ENCODE results near the gene BICC1. TPM values are rescaled to one million over a fixed set of nuclear protein-coding genes. Genes with fewer than 3 reads are reported as not detected.
A peak's percentile ranks its signal among the peaks of the same experiment; 100 is the strongest.

BICC1 gene
- total RNA-seq, 1 experiment from 2014 or later, result 70.2 TPM

DNA sequence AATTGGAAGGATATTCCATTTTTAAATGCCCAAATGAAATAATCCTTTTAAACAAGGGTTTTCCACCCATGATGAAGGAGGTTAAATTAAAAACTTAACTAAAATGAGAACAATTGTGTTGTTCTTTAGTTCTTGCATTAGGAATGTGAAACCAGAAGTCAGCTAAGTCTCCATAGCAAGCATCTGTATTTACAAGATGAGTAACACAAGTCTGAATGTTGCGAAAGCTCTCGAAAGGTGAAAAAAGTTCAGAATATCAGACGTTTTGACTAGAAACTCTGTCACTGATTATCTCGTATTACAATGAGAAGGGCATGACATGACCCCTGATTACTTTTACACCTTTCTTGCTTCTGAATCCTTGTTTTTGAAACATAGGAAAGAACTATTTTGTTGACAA lies 149.6 kb downstream of the BICC1 start:
- peaks cover 15% of the 10 kb centered on the region for H3K9me3 Mint-ChIP-seq (ENCODE audit: low read depth, unreplicated experiment)
- TF ChIP-seq, protein P1, sequence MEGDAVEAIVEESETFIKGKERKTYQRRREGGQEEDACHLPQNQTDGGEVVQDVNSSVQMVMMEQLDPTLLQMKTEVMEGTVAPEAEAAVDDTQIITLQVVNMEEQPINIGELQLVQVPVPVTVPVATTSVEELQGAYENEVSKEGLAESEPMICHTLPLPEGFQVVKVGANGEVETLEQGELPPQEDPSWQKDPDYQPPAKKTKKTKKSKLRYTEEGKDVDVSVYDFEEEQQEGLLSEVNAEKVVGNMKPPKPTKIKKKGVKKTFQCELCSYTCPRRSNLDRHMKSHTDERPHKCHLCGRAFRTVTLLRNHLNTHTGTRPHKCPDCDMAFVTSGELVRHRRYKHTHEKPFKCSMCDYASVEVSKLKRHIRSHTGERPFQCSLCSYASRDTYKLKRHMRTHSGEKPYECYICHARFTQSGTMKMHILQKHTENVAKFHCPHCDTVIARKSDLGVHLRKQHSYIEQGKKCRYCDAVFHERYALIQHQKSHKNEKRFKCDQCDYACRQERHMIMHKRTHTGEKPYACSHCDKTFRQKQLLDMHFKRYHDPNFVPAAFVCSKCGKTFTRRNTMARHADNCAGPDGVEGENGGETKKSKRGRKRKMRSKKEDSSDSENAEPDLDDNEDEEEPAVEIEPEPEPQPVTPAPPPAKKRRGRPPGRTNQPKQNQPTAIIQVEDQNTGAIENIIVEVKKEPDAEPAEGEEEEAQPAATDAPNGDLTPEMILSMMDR (IDR thresholded peaks at IDR 0.05; ENCODE audit: unreplicated experiment), result no peak
- CTCF ChIA-PET, result interaction anchor here (0.7 to 1.2 kb wide), 2 partner anchors 11 to 143 kb away, joined by 3 to 4 read pairs; no protein-coding TSS in a partner anchor
- H3K4me3 Mint-ChIP-seq (ENCODE audit: low read depth, unreplicated experiment), result no peak overlapping the region
- no TSS peak for BruUV-seq (replicated peaks)
- H3K36me3 Mint-ChIP-seq (ENCODE audit: insufficient read depth, unreplicated experiment), result peaks cover 22% of the 10 kb centered on the region
- intact Hi-C loops (cut with micrococcal nuclease; ENCODE audit: unreplicated experiment), result loop anchor here (10.0 kb wide), 2 partner anchors 108 to 228 kb away; no protein-coding TSS in a partner anchor
- peaks cover 58% of the 10 kb centered on the region for H3K4me1 Mint-ChIP-seq (ENCODE audit: low read depth, unreplicated experiment)
- H3K27me3 Mint-ChIP-seq (ENCODE audit: unreplicated experiment), result no peaks in the 10 kb centered on the region
- peak overlapping the region; percentile 73 for H3K27ac Mint-ChIP-seq (ENCODE audit: unreplicated experiment)
- DNase-seq, result peak; percentile 48

DNA sequence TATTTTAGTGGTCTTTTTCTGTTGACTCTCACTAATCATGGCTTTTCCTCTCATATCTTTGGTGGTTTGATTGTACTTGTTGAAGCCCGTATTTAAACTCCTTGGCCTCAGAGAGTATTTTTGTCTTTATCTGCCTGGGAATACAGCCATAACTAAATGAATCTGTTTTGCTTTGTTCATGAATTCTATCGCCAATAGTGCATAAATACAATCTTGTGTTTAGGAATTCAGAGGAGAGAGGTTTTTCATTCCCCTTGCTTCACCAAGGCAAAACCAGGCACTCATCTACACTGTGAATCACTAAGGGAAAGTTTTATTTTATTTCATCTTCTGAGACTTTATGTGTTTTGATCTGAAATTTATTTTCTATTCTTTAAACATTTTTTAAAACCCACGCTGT lies 152.7 kb downstream of the BICC1 start:
- CTCF ChIA-PET, result no interaction called here
- Mint-ChIP-seq H3K4me3 (ENCODE audit: low read depth, unreplicated experiment) (peak overlapping the region; percentile 50), H3K27ac (ENCODE audit: unreplicated experiment) (peak overlapping the region; percentile 82), H3K36me3 (ENCODE audit: insufficient read depth, unreplicated experiment) (peaks cover 22% of the 10 kb centered on the region), H3K4me1 (ENCODE audit: low read depth, unreplicated experiment) (peaks cover 51% of the 10 kb centered on the region), H3K27me3 (ENCODE audit: unreplicated experiment) (no peaks in the 10 kb centered on the region), H3K9me3 (ENCODE audit: low read depth, unreplicated experiment) (peaks cover 15% of the 10 kb centered on the region)
- TF ChIP-seq, protein P1 (IDR thresholded peaks at IDR 0.05; ENCODE audit: unreplicated experiment), result no peak
- DNase-seq, result no peak
- BruUV-seq (replicated peaks), result no TSS peak
- intact Hi-C loops (cut with micrococcal nuclease; ENCODE audit: unreplicated experiment), result loop anchor here (5.0 to 10.0 kb wide), 3 partner anchors 92 to 231 kb away; no protein-coding TSS in a partner anchor

GRCh38 chr10:58666024-58666423 lies 153.4 kb downstream of the BICC1 start:
- H3K36me3 Mint-ChIP-seq (ENCODE audit: insufficient read depth, unreplicated experiment), result peaks cover 22% of the 10 kb centered on the region
- peak overlapping the region; percentile 50 for H3K4me3 Mint-ChIP-seq (ENCODE audit: low read depth, unreplicated experiment)
- peaks cover 45% of the 10 kb centered on the region for H3K4me1 Mint-ChIP-seq (ENCODE audit: low read depth, unreplicated experiment)
- H3K27me3 Mint-ChIP-seq (ENCODE audit: unreplicated experiment), result no peaks in the 10 kb centered on the region
- CTCF ChIA-PET, result interaction anchor here (0.6 to 1.6 kb wide), 3 partner anchors 22 to 94 kb away, joined by 3 to 6 read pairs (median 4); no protein-coding TSS in a partner anchor
- peaks cover 15% of the 10 kb centered on the region for H3K9me3 Mint-ChIP-seq (ENCODE audit: low read depth, unreplicated experiment)
- peak overlapping the region; percentile 82 for H3K27ac Mint-ChIP-seq (ENCODE audit: unreplicated experiment)
- intact Hi-C loops (cut with micrococcal nuclease; ENCODE audit: unreplicated experiment), result loop anchor here (5.0 to 10.0 kb wide), 3 partner anchors 91 to 231 kb away; no protein-coding TSS in a partner anchor
- BruUV-seq (replicated peaks), result no TSS peak
- peak; percentile 50 for DNase-seq
- TF ChIP-seq, protein P1 (IDR thresholded peaks at IDR 0.05; ENCODE audit: unreplicated experiment), result no peak

- CTCF ChIA-PET, result no interaction called here
- H3K27me3 Mint-ChIP-seq (ENCODE audit: unreplicated experiment), result no peaks in the 10 kb centered on the region
- peaks cover 22% of the 10 kb centered on the region for H3K36me3 Mint-ChIP-seq (ENCODE audit: insufficient read depth, unreplicated experiment)
- TF ChIP-seq, protein P1 (IDR thresholded peaks at IDR 0.05; ENCODE audit: unreplicated experiment), result no peak
- intact Hi-C loops (cut with micrococcal nuclease; ENCODE audit: unreplicated experiment), result loop anchor here (5.0 to 10.0 kb wide), 3 partner anchors 90 to 233 kb away; no protein-coding TSS in a partner anchor
- no TSS peak for BruUV-seq (replicated peaks)
- H3K4me1 Mint-ChIP-seq (ENCODE audit: low read depth, unreplicated experiment), result peaks cover 35% of the 10 kb centered on the region
- no peak for DNase-seq
- peaks cover 15% of the 10 kb centered on the region for H3K9me3 Mint-ChIP-seq (ENCODE audit: low read depth, unreplicated experiment)
- H3K27ac Mint-ChIP-seq (ENCODE audit: unreplicated experiment), result no peak overlapping the region
- H3K4me3 Mint-ChIP-seq (ENCODE audit: low read depth, unreplicated experiment), result no peak overlapping the region
Observed at GRCh38 chr10:58667658-58668310, 155.1 kb downstream of the BICC1 start.
